GM19452 (cell line): ENCODE measurements around the gene ZNF324.
A peak's percentile ranks its signal among the peaks of the same experiment; 100 is the strongest.
"Not testable (repeated sequence)": the region's sequence is repeated elsewhere in the genome, so short reads cannot be mapped to it uniquely, and the experiment has no call there.

Source experiments
- ATAC-seq: cut with Tn5 transposase; IDR thresholded peaks from one replicate; pipeline ENCODE4 v1.9.1; 2021; ENCODE audit not compliant: unreplicated experiment

The ZNF324 gene

GRCh38 chr19:58470837-58471543 lies 4.1 kb downstream of the ZNF324 start:
- not testable (repeated sequence) for ATAC-seq

- no peak for ATAC-seq
Observed at GRCh38 chr19:58471736-58472135, 4.9 kb downstream of the ZNF324 start.

- ATAC-seq, result no peak
Observed at GRCh38 chr19:58473775-58474174, 6.9 kb downstream of the ZNF324 start.

GRCh38 chr19:58474291-58474996 lies 7.6 kb downstream of the ZNF324 start:
- no peak for ATAC-seq

- ATAC-seq, result no peak
Observed at GRCh38 chr19:58474997-58475713, 8.3 kb downstream of the ZNF324 start.

GRCh38 chr19:58475714-58476497 lies 9.0 kb downstream of the ZNF324 start, which contains the start of gene ZNF446:
TSS of gene ZNF446 (plus strand) at chr19:58476352. CDS start at chr19:58477219, 867 bp downstream.
- peak; percentile 83 for ATAC-seq

- ATAC-seq, result no peak
Observed at GRCh38 chr19:58476498-58477015, 9.7 kb downstream of the ZNF324 start.

- ATAC-seq, result no peak
Observed at GRCh38 chr19:58477130-58477529, 10.2 kb downstream of the ZNF324 start.

GRCh38 chr19:58477871-58478270 lies 11.0 kb downstream of the ZNF324 start:
- ATAC-seq, result no peak

GRCh38 chr19:58479303-58479702 lies 12.4 kb downstream of the ZNF324 start:
- ATAC-seq, result no peak

GRCh38 chr19:58479736-58480480 lies 13.0 kb downstream of the ZNF324 start:
- ATAC-seq, result no peak

- no peak for ATAC-seq
Observed at GRCh38 chr19:58480481-58480830, 13.6 kb downstream of the ZNF324 start.

GRCh38 chr19:58480831-58481230 lies 14.0 kb downstream of the ZNF324 start:
- ATAC-seq, result no peak

GRCh38 chr19:58482372-58482771 lies 15.5 kb downstream of the ZNF324 start:
- ATAC-seq, result no peak

- no peak for ATAC-seq
Observed at GRCh38 chr19:58483776-58484175, 16.9 kb downstream of the ZNF324 start.

- not testable (repeated sequence) for ATAC-seq
Observed at GRCh38 chr19:58484349-58484748, 17.5 kb downstream of the ZNF324 start.

GRCh38 chr19:58491393-58491792 lies 24.5 kb downstream of the ZNF324 start:
- no peak for ATAC-seq

- ATAC-seq, result no peak
Observed at GRCh38 chr19:58492265-58492664, 25.4 kb downstream of the ZNF324 start.

GRCh38 chr19:58497634-58498170 lies 30.8 kb downstream of the ZNF324 start:
- ATAC-seq, result no peak
